Liver (tissue), 9 donors: ENCODE results near the gene RNF141. TPM values are rescaled to one million over a fixed set of nuclear protein-coding genes. Genes with fewer than 3 reads are reported as not detected.
A peak's percentile ranks its signal among the peaks of the same experiment; 100 is the strongest.

ENCODE experiments used
- DNase-seq: peaks from one replicate; pipeline ENCODE4 v3.0.0-alpha.2; 2017; ENCODE audit warnings: low spot score
- H3K27ac ChIP-seq, 2 donors: one replicate each; pipeline ENCODE4 v1.7.0; 2013; ENCODE audit warnings: inconsistent platforms in 2 of 2, low read length in 2 of 2, control low read depth in 1 of 2, low read depth in 1 of 2, mild to moderate bottlenecking in 1 of 2
- H3K27me3 ChIP-seq, 4 donors: one replicate each; pipeline versions ENCODE4 v1.6.1 to v1.7.0; 2013; ENCODE audit warnings: low read length in 3 of 4, inconsistent platforms in 1 of 4, mild to moderate bottlenecking in 1 of 4, moderate library complexity in 1 of 4; ENCODE audit not compliant: control insufficient read depth in 4 of 4, insufficient read depth in 4 of 4
- H3K36me3 ChIP-seq, 4 donors: one replicate each; pipeline versions ENCODE4 v1.6.1 to v1.7.0; 2013; ENCODE audit warnings: low read length in 3 of 4, mild to moderate bottlenecking in 3 of 4, low read depth in 1 of 4, moderate library complexity in 1 of 4; ENCODE audit not compliant: control insufficient read depth in 4 of 4, insufficient read depth in 3 of 4
- H3K4me1 ChIP-seq, 4 donors: one replicate each; pipeline versions ENCODE4 v1.6.1 to v1.7.0; 2013; ENCODE audit warnings: low read length in 3 of 4, mild to moderate bottlenecking in 3 of 4, moderate library complexity in 1 of 4; ENCODE audit not compliant: control insufficient read depth in 4 of 4, insufficient read depth in 4 of 4
- H3K4me3 ChIP-seq, 3 donors: one replicate each; pipeline versions ENCODE4 v1.6.1 to v1.7.0; 2013; ENCODE audit warnings: low read length in 3 of 3, control low read depth in 1 of 3, low read depth in 1 of 3, mild to moderate bottlenecking in 1 of 3
- H3K9ac ChIP-seq, 2 donors: one replicate each; pipeline ENCODE4 v1.7.0; 2013; ENCODE audit warnings: low read length in 2 of 2, mild to moderate bottlenecking in 2 of 2, moderate library complexity in 2 of 2, control low read depth in 1 of 2, low read depth in 1 of 2
- H3K9me3 ChIP-seq, 4 donors: one replicate each; pipeline versions ENCODE4 v1.6.1 to v1.7.0; 2013; ENCODE audit warnings: low read length in 3 of 4; ENCODE audit not compliant: control insufficient read depth in 4 of 4
- CTCF ChIP-seq: fragments of 150-350 bp; IDR thresholded peaks from 2 replicates; pipeline ENCODE4 v1.5.1; 2017; ENCODE audit warnings: improper control_type of control experiment, low read depth, low read length; ENCODE audit not compliant: missing input control
- EGR1 ChIP-seq, 2 donors: IDR thresholded peaks; 2 replicates each; pipeline ENCODE4 v1.6.1; 2016 to 2018; ENCODE audit warnings: antibody characterized with exemption in 2 of 2, low read depth in 2 of 2
- FOXA1 ChIP-seq: IDR thresholded peaks from 2 replicates; pipeline ENCODE4 v1.6.1; 2016; ENCODE audit warnings: antibody characterized with exemption
- FOXA2 ChIP-seq: IDR thresholded peaks from 2 replicates; pipeline ENCODE4 v1.6.1; 2016; ENCODE audit warnings: antibody characterized with exemption
- GABPA ChIP-seq, 2 donors: IDR thresholded peaks in 1 of 2; conservative IDR thresholded peaks in 1 of 2; 2 replicates each; pipeline ENCODE4 v1.6.1; 2016; ENCODE audit warnings: antibody characterized with exemption in 2 of 2, mild to moderate bottlenecking in 1 of 2, moderate library complexity in 1 of 2
- HNF4A ChIP-seq, 2 donors: conservative IDR thresholded peaks; 2 replicates each; pipeline ENCODE4 v1.6.1; 2016; ENCODE audit warnings: antibody characterized with exemption in 2 of 2, mild to moderate bottlenecking in 2 of 2
- NR2F2 ChIP-seq: IDR thresholded peaks from 2 replicates; pipeline ENCODE4 v1.6.1; 2016; ENCODE audit warnings: antibody characterized with exemption
- REST ChIP-seq: IDR thresholded peaks from 2 replicates; pipeline ENCODE4 v1.6.1; 2016; ENCODE audit warnings: antibody characterized with exemption, mild to moderate bottlenecking
- SP1 ChIP-seq: IDR thresholded peaks from 2 replicates; pipeline ENCODE4 v1.6.1; 2018; ENCODE audit warnings: antibody characterized with exemption, mild to moderate bottlenecking
- TAF1 ChIP-seq: conservative IDR thresholded peaks from 2 replicates; pipeline ENCODE4 v1.6.1; 2016; ENCODE audit warnings: antibody characterized with exemption, mild to moderate bottlenecking
- WGBS: extraction: QIAGEN DNeasy Blood & Tissue Kit; methylation state at CpG from one replicate; pipeline ENCODE4 v1.1.7; 2013; 5-methylcytosine and 5-hydroxymethylcytosine counted together
- polyA plus RNA-seq, 2 donors: library from polyadenylated mRNA; stranded (reverse) in 1 of 2; unstranded in 1 of 2; fragments of 200-250 nt in 1 of 2; fragments of >200 nt in 1 of 2; fragmentation: Nextera tagmentation in 1 of 2; extraction: Ambion mirVana in 1 of 2; gene quantifications; one replicate each; pipeline versions ENCODE4 v1.2.1 to v1.2.3, GENCODE V29; 2013 to 2015
- total RNA-seq, 2 donors: library from RNA; depleted of rRNA; stranded (reverse); fragments of >200 nt; gene quantifications; one replicate each; pipeline ENCODE4 v1.2.3, GENCODE V29; 2014
- TF ChIP-seq, protein P1 (sequence below): IDR thresholded peaks from 2 replicates; pipeline ENCODE4 v1.6.1; 2016; ENCODE audit warnings: antibody characterized with exemption
- donor health status: healthy.
- donor health status: healthy.
- donor health status: healthy.
- donor health status: healthy.
- donor health status: healthy.

Gene RNF141
- total and polyA plus RNA-seq, 4 donors, result 6.9 to 14.6 (median 13.0) TPM

DNA sequence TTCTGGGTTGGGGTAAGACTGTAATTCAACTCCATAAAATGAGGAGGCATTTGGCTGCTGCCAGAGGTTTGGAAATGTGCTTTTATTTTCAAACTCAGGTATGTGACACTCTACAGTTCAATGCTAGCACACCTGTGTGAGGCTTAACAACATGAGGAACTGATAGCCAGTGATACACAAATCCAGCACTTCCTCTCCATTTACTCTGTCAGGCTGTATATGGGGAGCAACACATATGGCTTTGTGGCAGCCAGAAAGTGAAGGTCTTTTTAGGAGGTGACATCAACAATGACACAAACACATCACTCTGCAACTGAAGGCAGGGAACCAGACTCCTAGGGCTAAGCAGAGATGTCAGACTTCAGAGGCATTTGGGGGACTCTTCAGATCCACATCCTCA lies 32.0 kb upstream of the RNF141 start:
- Histone ChIP-seq H3K9ac (no peak overlapping the region), H3K36me3 (no peaks in the 10 kb centered on the region), H3K27me3 (peaks cover 0 to 2% (median 0%) of the 10 kb centered on the region in 4 donors), H3K27ac (no peak overlapping the region), H3K9me3 (no peaks in the 10 kb centered on the region), H3K4me1 (no peaks in the 10 kb centered on the region), H3K4me3 (no peak overlapping the region)
- no peak for TF ChIP-seq FOXA1
- TF ChIP-seq CTCF, result no peak
- TF ChIP-seq REST, result no peak
- TF ChIP-seq SP1, result no peak
- DNase-seq, result no peak

- Histone ChIP-seq H3K27me3 (peaks cover 0 to 2% (median 0%) of the 10 kb centered on the region in 4 donors), H3K4me1 (no peaks in the 10 kb centered on the region), H3K9me3 (no peaks in the 10 kb centered on the region), H3K9ac (no peak overlapping the region), H3K27ac (no peak overlapping the region), H3K4me3 (no peak overlapping the region), H3K36me3 (no peaks in the 10 kb centered on the region)
- 89% methylated on average over 2 of the region's 2 CpGs for WGBS
- DNase-seq, result no peak
- TF ChIP-seq GABPA (IDR thresholded peaks at IDR 0.05 in 1 of 2, conservative IDR thresholded peaks at IDR 0.05 in 1 of 2), result no peak
- TF ChIP-seq EGR1 (IDR thresholded peaks at IDR 0.05; ENCODE audit: low read depth in 2 of 2), result no peak
- TF ChIP-seq REST, result no peak
- TF ChIP-seq NR2F2, result no peak
Measured at GRCh38 chr11:10572533-10572932, 31.5 kb upstream of the RNF141 start.

DNA sequence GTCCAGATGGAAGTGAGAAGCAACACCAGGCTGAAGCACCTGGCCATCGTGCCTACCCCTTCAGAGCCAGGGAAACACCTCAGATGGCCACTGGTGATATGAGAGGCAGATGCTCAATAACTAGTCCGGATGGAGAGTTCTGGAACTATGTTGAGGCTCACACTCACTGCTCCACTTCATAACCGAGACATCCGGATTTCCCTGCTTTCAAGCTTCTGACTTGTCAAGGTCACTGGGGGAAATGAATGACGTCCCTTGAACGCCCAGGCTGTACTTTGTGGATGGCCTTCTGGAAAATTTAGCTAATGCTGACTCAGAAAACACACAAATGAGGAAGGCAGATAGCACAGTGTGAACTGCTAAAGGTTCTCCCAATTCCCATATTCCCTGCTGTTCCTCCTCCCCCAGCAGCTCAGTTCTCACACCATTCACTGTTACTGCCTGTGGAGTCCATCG lies 27.5 kb upstream of the RNF141 start, which contains the start of gene LYVE1:
Gene LYVE1 (minus strand): TSS at position 180 of the 456 bp plus-strand sequence. CDS start 133 bp downstream, at position 47.
- no peaks in the 10 kb centered on the region for H3K9me3 ChIP-seq
- no peak for DNase-seq
- H3K27ac ChIP-seq, result peak within 1 kb of the TSS; percentile 36 to 45
- no peaks in the 10 kb centered on the region for H3K36me3 ChIP-seq
- 64% methylated on average over 7 of the region's 7 CpGs for WGBS
- no peaks in the 10 kb centered on the region for H3K4me1 ChIP-seq
- peaks cover 0 to 2% (median 0%) of the 10 kb centered on the region in 4 donors for H3K27me3 ChIP-seq
- H3K9ac ChIP-seq, result peak within 1 kb of the TSS; percentile 1 to 39
- peak within 1 kb of the TSS in 2 of 3 donors; percentile 9 to 24 for H3K4me3 ChIP-seq
- TF ChIP-seq FOXA2 (no peak), EGR1 (IDR thresholded peaks at IDR 0.05; ENCODE audit: low read depth in 2 of 2) (no peak), TAF1 (no peak), NR2F2 (peak; percentile 64), HNF4A (conservative IDR thresholded peaks at IDR 0.05) (no peak), CTCF (no peak)
- TF ChIP-seq, protein P1, sequence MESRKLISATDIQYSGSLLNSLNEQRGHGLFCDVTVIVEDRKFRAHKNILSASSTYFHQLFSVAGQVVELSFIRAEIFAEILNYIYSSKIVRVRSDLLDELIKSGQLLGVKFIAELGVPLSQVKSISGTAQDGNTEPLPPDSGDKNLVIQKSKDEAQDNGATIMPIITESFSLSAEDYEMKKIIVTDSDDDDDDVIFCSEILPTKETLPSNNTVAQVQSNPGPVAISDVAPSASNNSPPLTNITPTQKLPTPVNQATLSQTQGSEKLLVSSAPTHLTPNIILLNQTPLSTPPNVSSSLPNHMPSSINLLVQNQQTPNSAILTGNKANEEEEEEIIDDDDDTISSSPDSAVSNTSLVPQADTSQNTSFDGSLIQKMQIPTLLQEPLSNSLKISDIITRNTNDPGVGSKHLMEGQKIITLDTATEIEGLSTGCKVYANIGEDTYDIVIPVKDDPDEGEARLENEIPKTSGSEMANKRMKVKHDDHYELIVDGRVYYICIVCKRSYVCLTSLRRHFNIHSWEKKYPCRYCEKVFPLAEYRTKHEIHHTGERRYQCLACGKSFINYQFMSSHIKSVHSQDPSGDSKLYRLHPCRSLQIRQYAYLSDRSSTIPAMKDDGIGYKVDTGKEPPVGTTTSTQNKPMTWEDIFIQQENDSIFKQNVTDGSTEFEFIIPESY, result no peak
